T-helper 9 cell (primary cell): ENCODE measurements around the gene ASIC2.

ENCODE experiments used
- DNase-seq: peaks from one replicate; pipeline ENCODE4 v3.0.0-alpha.2; 2020

Gene ASIC2

DNA sequence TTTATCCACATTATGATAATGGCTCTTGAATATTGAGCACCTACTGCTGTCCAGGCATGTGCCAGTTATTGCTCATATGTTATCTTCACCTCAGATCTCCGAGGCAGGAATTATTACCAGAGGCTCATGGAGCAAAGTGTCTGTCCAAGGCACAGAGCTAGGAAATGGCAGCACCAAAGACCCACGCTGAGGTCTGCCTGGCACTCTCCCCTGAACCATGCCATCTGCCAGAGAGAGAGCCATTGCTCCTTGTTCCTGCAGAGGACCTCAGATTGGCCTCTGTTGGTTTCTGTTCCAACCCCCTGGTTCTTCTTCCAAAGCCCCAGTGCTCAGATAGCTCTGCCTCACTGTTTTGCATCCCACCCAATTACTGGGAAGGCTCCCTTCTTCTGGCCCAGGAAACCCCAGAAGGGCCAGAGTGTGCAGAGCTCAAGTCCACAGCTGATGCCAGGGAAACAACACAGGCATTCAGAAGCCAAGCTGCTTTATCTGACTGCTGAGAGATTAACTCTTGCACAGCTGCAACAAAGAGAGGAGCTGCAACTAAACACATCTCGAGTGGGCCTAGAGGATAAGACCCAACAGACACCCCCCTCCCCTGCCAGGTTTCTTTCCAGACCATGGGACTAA is 5.9 kb downstream of the ASIC2 start:
- DNase-seq, result no peak

DNA sequence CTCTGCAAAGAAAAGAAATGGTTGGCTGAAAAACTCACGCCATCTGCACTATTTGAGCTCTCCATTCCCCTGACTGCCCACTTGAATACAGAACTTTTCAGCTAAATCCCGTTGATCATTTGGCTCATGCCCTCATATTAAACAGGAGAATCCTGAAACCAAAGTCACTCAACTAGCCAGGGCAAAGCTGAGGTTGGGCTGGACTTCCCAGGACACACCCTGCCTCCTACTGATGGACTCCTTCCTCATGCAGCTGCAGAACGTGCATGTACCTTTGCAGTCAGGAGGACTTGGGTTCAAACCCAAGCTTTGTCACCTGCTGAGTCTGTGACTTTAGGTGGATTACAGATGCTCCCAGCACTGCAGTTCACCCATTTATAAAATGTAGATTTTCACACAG is 7.7 kb downstream of the ASIC2 start:
- DNase-seq, result no peak

DNA sequence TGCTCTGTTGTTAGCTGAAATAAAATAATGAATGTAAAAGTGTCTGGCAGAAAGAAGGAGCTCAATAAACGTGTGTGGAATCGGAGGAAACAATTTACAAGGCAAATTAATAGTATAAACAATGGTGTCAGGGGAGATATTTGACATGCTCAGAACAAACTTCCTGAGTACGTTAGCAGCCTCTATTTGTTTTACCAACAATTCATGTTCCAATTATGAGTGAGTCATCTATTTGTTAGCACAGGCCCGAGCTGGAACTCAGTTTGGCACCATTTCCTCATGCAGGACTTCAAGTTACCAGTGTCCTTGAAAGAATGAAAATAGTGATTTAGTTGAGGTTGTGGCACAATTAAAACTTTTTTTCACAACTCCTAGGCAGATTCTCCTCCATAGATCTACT is 9.1 kb downstream of the ASIC2 start:
- no peak for DNase-seq

DNA sequence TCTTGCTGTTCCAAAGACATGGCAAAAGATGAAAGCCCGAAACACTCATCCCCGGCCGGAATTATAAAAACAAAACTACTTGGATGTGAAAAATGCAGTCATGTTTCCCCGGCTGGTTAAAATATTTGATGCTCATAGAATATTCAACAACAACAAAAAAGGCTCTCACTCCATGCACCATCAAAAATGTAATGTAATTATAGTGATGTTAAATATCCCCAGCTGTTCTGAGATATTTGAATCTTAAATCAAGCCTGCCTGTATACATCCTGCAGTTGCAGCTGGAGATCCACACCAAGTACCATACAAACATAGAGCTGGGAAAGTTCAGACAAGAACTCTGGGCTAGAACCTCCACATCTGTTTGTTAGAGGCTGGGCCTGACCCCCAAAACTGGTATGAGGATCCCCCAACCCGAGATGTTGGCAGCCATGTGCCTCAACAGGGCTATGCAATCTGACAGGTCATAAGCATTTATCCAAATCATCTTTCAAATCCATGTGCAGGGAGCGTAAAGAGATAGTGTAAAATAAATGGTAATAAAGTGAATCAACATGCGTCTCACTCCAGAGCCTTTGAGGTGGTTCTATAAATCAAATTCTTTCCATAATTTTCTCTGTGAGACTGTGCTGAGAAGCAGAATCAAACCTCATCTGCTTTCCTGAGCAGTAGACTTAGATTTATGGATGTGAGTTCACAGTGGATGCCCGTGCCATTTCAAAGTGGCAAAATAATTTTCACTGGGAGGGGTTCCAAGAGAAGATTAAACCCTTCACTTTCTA is 12.7 kb downstream of the ASIC2 start:
- DNase-seq, result no peak

DNA sequence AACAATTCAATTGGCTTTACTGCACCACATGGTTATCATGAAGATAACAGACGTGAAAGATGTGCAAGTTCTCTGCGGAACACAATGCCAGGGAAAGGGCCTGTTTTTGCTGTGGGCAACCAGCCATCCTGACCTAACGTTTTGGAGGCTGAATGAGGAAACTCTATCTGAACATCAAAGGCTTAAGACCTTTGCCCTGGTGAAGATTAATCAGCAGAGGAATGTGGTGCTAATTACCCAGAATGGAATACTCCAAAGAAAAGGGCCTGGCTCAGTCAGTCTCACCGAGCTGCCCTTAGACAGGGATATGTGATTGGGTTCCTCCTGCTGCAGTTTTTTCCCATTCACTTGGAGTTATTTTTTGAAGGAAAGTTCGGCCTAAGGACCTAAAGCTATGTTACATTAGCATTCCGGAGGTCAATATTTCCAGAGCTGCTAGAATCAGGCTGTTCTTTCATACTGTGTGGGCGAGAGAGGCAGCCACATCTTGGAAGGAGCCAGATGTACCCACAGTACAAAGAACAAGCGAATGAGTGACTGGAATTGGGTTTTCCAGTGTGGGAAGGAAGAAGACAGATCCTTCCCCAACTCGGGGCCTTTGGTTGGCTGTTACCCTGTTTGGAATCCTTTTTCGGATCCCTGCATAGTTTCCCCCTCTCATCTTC is 15.5 kb downstream of the ASIC2 start:
- no peak for DNase-seq

DNA sequence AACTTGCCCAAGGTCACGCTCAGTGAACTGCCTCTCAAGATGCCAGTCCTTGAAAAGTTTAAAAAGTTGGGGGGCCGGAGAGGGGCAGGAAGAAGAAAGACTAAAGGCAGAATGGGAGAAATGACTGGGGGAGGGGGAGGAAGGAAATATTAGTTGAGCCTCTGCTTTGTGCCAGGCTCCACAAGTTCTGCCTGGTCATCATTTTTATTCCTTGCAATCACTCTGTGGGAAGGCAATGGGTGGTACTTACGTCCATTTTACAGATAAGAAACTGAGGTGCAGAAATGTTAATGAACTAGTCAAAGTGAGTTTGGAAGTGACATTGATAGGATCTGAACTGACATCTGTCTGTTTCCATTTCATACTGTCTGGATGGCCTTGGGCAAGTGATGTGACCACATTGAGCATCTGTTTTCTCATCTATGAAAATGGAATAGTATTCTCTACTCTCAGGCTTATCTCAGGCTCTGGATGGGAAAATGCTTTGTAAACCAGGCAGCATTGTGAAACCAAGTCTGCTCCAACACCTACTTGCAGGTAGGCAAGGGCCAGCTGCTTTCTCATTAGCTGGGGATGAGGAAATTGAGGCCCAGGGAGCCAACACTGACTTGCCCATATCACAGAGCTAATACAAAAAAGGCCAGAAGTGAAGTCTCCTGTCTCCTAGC is 19.2 kb downstream of the ASIC2 start:
- DNase-seq, result no peak

DNA sequence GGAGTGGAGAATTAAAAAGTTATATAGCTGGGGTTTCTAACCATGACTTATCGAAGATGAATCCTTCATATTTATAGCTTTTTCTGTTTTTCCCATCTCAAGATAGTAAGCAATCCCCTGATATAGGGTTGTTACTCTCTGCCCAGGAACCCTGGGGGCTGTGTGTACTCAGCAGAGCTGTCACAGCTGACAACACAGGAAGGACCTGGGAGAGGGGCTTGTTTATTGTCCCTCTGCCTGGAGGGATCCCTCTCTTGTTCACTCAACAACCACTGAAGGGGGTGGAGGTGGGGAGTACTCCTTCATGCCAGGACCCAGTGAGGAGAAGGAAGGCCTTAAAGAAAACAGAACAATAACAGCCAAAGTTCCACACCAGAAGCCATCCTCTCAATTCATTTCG is 19.8 kb downstream of the ASIC2 start:
- DNase-seq, result no peak

DNA sequence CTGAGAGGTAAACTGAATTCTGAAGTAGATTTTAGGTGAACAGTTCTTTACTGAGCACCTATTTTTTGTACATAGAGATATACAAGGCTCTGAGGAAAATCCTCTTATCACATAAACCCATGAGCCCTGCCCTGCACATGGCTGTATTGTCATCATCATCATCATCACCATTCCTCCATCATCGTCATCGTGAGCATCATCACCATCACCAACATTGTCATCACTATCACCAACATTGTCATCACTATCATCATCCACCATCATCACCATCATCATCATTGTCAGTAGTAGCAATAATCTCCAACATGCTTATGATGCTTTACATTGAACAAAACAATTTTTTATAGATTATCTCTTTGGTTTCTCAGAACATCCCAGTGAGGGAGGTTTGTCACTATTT is 20.7 kb downstream of the ASIC2 start:
- no peak for DNase-seq

DNA sequence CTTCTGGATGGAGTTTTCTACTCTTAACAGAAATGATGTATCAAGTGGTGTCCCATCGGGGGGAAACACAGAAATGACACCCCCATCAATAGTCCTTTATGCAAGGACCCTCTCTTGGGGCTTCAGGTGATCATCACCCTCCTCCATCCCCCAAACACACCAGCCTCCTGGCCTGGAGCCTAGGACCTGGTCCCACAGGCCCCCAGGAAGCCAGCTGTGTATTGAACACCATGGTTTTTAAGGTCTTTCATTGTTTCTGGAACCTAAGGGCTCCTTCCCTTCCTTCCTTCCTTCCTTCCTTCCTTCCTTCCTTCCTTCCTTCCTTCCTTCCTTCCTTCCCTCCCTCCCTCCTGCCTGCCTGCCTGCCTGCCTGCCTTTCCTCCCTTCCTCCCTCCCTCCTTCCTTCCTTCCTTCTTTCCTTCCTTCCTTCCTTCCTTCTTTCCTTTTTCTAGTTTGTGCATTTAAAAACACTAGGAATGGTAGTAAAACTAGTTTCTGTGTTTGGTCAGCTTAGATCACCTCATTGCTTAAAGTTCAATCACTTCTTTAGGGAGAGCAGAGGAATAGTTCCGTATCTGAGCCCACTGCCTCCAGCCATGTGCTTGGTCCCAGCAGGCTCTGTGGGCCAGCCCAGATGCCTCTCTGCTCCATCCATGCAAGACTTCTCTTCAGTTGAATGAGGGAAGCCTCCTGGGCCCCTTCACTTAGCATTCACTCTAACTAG is 23.6 kb downstream of the ASIC2 start:
- DNase-seq, result no peak

DNA sequence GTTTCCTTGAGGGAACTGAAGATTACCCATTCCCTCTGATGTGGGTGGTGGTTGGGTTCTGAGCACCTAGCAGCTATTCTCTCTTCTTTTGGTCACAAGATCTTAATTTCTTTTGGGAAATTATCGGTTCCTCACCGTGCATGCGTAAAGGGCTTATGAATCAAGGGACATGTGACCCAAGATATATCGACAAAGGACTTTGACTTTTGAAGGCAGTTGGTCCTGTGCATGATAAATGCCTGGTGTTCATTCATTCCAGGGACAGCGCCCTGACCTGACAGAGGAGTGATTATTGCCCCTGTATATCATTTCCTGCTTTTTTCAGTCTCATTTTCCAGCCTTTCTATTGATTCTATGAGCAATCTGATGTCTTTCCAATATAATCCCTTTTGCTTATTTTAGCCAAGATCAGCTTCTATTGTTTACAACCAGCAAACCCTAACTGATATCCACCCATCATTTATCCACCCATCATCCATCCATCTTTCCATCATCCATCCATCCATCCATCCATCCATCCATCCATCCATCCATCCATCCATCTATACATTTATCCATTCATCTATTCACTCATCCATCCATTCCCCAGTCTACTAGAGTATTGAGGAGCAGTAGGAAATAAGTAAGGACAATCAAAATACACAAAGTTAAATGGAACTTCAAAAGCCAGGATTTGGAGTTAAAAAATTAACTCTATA is 25.1 kb downstream of the ASIC2 start:
- no peak for DNase-seq

DNA sequence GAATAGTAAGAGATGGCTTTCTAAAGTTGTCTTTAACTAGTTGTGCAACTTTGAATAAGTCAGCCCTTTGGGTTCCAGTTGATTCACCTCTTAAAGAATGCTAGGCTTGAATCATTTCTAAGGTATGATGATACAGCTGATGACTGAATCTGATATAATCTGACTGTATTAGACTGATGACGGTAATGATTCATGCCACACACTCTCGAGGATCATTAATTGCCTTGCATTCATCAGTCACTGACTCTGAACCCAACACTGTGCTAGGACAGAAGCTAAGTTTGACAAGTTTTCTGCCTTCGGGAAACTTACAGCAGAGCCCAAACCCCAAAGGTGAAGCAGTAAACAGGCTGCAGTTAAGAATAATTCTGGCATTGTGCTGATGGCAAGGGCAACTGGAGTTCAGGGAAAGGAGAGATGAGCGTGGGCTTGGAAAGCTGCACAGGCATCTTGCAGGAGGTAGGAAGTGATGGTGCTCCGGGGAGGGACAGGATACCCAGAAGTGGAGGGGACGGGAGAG is 25.8 kb downstream of the ASIC2 start:
- no peak for DNase-seq

DNA sequence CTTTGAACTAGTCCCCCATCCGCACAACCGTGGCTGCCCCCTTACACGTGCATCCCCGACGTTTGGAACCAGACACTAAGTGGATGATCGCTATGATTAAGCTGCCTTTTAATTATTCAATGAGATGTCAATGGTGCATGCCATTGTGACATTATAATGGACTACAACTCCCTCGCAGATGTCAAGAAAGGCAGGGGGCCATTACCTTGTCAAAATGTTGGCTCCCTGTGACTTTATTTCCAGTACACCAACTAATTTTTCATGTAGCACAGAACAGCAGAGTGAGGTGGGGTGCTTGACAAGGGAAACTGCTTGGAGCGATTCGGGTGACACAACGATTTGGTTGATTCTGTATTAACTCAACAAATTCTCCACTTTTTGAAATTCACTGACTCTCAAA is 26.5 kb downstream of the ASIC2 start:
- no peak for DNase-seq

DNA sequence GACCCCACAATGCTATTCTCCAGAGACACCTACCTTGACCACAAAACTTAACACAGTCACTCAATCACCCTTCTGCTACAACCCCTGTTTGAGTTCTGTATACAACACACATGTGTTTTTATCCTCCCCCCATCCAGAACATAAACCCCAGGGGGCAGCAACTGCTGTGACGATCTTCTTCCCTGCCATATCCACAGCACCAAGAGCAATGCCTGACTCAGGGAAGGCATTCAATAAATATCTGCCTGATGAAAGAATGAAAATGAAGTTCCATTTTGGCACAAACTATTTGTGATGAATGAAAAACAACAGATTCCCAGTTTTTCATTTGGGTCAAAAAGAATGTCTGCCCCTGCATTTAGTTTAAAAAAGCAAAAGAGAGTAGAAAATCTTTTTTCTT is 27.0 kb downstream of the ASIC2 start:
- no peak for DNase-seq

DNA sequence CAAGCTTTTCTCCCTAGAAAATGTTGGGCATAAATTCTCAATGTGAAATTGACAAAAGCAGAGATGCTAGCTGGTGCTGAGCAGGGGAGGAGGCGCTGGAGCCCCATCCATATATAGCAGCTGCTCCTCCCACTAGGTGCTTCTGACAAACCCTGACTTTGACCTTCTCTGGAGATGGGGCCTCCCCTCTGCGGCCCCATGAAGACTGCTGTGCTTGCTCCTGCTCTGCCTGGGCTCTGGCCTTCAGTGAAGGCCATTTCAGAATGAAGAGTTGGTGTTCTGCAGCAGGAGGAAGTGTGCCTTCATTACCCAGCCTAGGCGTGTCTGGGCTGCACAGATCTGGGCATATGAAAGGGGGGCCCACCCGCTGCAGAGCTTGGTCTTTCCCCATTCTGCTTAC is 29.7 kb downstream of the ASIC2 start:
- DNase-seq, result no peak

DNA sequence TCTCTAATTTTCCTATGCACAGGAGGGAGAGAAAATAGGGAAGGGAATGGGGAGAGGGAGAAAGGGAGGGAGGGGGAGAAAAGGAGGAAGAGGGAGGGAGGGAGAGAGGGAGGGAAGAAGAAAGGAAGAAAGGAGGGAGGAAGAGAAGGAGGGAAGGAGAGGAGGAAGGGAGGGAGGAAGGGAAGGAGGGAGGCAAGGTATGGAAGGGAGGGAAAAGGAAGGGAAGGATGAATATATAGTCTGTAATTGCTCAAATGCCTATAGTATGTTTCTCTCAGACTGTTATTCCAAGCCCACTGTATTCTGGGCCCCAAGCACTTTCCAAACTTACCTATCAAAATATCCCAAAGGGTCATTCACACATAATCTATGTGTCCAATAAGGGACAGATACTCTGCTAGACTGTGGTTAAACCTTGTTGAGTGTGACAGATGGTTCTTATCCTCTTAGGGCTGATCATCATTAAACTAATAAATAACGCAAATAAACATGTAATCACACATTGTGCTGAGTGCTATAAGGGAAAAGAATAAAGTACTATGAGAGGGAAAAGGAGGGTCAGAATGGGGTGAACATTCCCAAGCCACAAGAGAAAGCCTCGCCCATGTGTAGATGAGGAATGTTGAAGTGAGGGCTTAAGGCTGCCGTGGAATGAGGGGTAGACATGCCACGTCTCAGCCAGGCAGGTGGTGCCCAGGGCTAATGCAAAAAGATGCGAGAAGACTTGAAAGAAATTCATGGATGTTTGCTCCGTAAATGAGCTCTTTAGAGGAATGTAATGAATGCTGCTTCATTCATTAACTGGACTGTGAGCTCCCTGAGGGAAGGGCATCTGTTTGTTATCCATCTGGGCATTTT is 30.6 kb downstream of the ASIC2 start:
- no peak for DNase-seq

DNA sequence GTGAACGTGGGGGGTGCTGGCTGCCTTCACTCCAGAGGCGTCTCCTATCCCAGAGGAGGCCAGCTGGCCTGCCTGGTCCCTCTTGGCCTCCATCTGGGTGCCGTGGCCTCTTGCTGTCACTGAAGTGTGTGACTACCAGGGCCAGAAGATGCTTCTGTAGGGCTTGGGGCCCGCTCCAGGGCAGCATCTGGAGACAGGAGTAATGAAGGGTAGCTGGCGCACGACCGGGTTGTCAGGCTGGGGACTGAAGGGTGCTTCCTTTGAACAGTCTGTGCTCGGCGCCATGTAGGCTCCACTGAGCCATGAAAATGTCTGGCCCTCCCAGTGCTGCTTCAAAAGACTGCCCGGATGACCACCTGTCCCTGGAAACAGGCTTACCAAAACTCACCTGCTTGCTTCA is 31.3 kb downstream of the ASIC2 start:
- no peak for DNase-seq

DNA sequence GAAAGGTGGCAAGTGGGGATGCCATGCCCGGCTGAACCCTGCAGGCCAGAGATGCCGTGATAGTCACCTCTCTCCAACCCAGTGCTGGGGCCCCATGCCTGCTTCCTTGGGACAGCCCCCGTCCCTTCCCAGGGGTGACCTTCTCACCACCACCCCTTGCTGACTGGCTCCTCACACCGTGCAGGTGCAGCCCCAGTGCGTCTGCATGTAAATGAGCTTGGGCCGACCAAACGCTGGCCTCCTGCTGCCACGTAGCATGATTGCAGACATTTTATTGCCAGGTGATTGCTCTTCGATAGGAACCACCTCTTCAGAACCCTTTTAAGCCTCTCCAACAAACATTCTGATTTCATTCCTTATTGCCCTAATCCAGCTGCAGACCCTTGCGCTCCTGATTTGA is 32.5 kb downstream of the ASIC2 start:
- DNase-seq, result no peak

DNA sequence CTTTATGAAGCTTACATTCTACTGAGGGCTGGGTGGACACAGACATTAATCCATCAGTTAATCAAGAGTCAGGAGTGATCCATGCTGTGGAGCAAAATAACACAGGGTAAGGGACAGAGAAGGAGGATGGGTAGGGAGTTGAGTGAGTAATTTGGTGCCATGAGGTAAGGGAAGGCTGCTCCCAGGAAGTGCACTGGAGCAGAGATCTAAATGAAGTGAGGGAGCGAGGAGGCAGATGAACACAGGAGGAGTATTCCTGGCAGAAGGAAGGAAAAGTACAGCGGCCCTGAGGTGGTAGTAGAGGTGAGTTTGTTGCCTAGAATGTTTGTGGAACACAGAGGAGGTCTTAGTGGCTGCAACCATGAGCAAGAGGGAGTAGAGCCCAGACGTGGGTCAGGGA is 34.8 kb downstream of the ASIC2 start:
- no peak for DNase-seq

DNA sequence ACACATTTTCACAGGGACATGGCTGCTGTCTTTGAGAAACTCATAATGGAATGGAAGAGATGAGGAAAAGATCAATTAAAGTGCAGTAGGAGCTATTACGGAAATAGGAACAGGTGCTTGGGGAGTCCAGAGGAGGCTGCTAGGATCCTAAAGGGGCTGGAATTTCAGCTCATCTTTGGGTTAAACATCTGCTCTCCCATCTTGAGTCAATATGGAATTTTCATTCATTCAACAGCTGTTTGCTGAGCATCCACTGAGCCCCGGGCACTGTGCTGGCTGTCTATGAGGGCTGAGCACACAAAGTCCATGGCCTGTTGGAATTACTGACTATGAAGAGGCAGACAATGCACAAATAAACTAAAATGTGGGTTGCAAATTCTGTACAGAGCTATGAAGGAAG is 47.9 kb downstream of the ASIC2 start:
- DNase-seq, result no peak

DNA sequence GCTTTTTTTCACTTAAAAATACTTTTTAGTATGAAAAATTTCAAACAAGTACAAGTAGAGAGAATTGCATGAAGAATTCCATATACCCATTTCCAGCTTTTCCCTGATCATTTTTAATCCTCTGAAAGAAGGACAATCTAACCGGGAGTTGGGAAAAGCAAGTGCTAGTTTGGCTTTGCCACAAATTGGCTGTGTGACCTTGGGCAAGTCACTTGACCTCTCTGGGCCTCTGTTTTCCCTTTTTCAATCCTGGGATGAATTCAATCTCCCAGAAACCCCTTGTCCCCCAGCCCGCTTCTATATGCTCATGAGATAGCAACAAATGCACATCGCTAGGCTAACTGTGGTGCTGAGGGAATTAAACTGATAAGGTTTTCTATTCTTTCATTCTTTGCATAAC is 49.4 kb downstream of the ASIC2 start:
- DNase-seq, result no peak
